MM.1S (cell line): ENCODE data around the gene KLHL5.

Source experiments
- DNase-seq: peaks from one replicate; pipeline ENCODE4 v3.0.0-alpha.2; 2015
- H2AFZ ChIP-seq: fragments of 300-600 bp; sonication (generic); 2 replicates; pipeline ENCODE4 v1.6.0; 2016; ENCODE audit warnings: antibody characterized with exemption, low read length
- H3F3A ChIP-seq: fragments of 300-600 bp; sonication (generic); 2 replicates; pipeline ENCODE4 v1.6.1; 2016; ENCODE audit warnings: mild to moderate bottlenecking, antibody characterized with exemption, low read length, moderate library complexity, mixed read lengths; ENCODE audit not compliant: insufficient read depth
- H3K27ac ChIP-seq: fragments of 300-600 bp; sonication (generic); 2 replicates; pipeline ENCODE4 v1.5.1; 2016; ENCODE audit warnings: mild to moderate bottlenecking, low read length
- H3K27me3 ChIP-seq: fragments of 300-600 bp; sonication (generic); replicated peaks from 2 replicates; pipeline ENCODE4 v1.6.0; 2016; ENCODE audit warnings: low read length; ENCODE audit not compliant: insufficient read depth
- H3K36me3 ChIP-seq: fragments of 300-600 bp; sonication (generic); replicated peaks from 2 replicates; pipeline ENCODE4 v1.6.1; 2016; ENCODE audit warnings: mild to moderate bottlenecking, low read length, mixed read lengths; ENCODE audit not compliant: insufficient read depth
- H3K4me1 ChIP-seq: fragments of 300-600 bp; sonication (generic); 2 replicates; pipeline ENCODE4 v1.6.1; 2016; ENCODE audit warnings: low read length, mixed read lengths
- H3K4me2 ChIP-seq: fragments of 300-600 bp; sonication (generic); 2 replicates; pipeline ENCODE4 v1.6.0; 2016; ENCODE audit warnings: low read depth, low read length
- H3K4me3 ChIP-seq: fragments of 300-600 bp; sonication (generic); 2 replicates; pipeline ENCODE4 v1.5.1; 2016; ENCODE audit warnings: low read length, mixed read lengths
- H3K79me2 ChIP-seq: fragments of 300-600 bp; sonication (generic); 2 replicates; pipeline ENCODE4 v1.6.1; 2016; ENCODE audit warnings: mixed run types, low read length, mixed read lengths
- H3K9ac ChIP-seq: fragments of 300-600 bp; sonication (generic); 2 replicates; pipeline ENCODE4 v1.6.1; 2016; ENCODE audit warnings: low read length, mixed read lengths
- H3K9me2 ChIP-seq: fragments of 300-600 bp; sonication (generic); replicated peaks from 2 replicates; pipeline ENCODE4 v1.6.1; 2016; ENCODE audit warnings: mild to moderate bottlenecking, low read length, mixed read lengths; ENCODE audit not compliant: insufficient read depth
- H3K9me3 ChIP-seq: fragments of 300-600 bp; sonication (generic); replicated peaks from 2 replicates; pipeline ENCODE4 v1.6.1; 2016; ENCODE audit warnings: mild to moderate bottlenecking, low read length, mixed read lengths; ENCODE audit not compliant: insufficient read depth
- H4K20me1 ChIP-seq: fragments of 300-600 bp; sonication (generic); 2 replicates; pipeline ENCODE4 v1.6.1; 2016; ENCODE audit warnings: mild to moderate bottlenecking, low read length, moderate library complexity, mixed read lengths; ENCODE audit not compliant: insufficient read depth
- EZH2 ChIP-seq: fragments of 300-600 bp; sonication (generic); optimal IDR thresholded peaks from 2 replicates; pipeline ENCODE3; 2017; ENCODE audit warnings: low read depth, mild to moderate bottlenecking, antibody characterized with exemption, low read length, mixed read lengths
- EZH2phosphoT487 ChIP-seq: fragments of 300-600 bp; sonication (generic); IDR thresholded peaks from 2 replicates; pipeline ENCODE4 v1.6.1; 2018; ENCODE audit warnings: antibody characterized with exemption, low read length
- TF ChIP-seq, protein P1 (sequence below): fragments of 300-600 bp; sonication (generic); IDR thresholded peaks from 2 replicates; pipeline ENCODE4 v1.5.1; 2016; ENCODE audit warnings: antibody characterized with exemption, low read length, mixed read lengths

Gene KLHL5

DNA sequence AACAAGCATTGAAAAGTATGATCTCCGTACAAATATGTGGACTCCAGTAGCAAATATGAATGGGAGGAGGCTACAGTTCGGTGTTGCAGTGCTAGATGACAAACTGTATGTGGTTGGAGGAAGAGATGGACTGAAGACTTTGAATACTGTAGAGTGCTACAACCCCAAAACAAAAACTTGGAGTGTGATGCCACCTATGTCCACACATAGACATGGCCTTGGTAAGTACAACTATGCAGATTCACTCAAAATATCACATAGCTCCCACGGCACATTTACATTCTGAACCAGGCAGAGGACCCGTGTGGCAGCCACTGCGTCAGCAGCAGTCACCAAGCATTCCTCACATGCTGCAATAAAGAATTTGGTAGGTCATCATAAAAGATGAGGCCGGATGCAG, 41.3 kb downstream of the KLHL5 start:
- no peaks in the 10 kb centered on the region for H3K9me2 ChIP-seq

DNA sequence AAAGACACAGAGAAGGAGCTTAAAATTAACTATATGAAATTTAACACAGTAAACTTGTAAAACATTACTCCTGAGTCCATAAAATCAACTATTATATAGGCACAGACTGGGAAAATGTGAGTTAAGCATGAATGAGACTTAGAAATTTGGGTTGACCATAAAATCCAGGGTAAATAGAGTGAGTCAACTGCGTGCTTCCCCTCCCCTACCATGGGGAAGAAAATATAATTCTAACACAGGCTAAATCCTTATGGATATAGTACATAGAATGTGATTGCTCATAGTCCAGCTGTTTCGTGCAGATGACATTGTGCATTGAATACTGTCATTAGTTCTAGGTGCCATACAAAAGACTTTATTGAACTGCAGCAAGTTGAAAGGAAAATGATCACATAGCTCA, 42.2 kb downstream of the KLHL5 start:
- Histone ChIP-seq H3K27me3 (no peaks in the 10 kb centered on the region), H3K4me1 (no peaks in the 10 kb centered on the region), H3K27ac (no peak overlapping the region), H3K4me2 (no peak overlapping the region), H4K20me1 (no peaks in the 10 kb centered on the region), H3K9ac (no peak overlapping the region), H3K79me2 (no peaks in the 10 kb centered on the region), H3F3A (no peaks in the 10 kb centered on the region), H2AFZ (no peak overlapping the region), H3K9me3 (no peaks in the 10 kb centered on the region), H3K36me3 (no peaks in the 10 kb centered on the region), H3K9me2 (no peaks in the 10 kb centered on the region), H3K4me3 (no peak overlapping the region)
- DNase-seq: no peak
- TF ChIP-seq EZH2phosphoT487 (no peak), EZH2 (no peak)
- TF ChIP-seq, protein P1, sequence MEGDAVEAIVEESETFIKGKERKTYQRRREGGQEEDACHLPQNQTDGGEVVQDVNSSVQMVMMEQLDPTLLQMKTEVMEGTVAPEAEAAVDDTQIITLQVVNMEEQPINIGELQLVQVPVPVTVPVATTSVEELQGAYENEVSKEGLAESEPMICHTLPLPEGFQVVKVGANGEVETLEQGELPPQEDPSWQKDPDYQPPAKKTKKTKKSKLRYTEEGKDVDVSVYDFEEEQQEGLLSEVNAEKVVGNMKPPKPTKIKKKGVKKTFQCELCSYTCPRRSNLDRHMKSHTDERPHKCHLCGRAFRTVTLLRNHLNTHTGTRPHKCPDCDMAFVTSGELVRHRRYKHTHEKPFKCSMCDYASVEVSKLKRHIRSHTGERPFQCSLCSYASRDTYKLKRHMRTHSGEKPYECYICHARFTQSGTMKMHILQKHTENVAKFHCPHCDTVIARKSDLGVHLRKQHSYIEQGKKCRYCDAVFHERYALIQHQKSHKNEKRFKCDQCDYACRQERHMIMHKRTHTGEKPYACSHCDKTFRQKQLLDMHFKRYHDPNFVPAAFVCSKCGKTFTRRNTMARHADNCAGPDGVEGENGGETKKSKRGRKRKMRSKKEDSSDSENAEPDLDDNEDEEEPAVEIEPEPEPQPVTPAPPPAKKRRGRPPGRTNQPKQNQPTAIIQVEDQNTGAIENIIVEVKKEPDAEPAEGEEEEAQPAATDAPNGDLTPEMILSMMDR: no peak

More for the DNA sequence above, 41.3 kb downstream of the KLHL5 start:
- no peaks in the 10 kb centered on the region for H3K36me3 ChIP-seq
- H3K27ac ChIP-seq: no peak overlapping the region
- H3K4me1 ChIP-seq: no peaks in the 10 kb centered on the region
- no peak overlapping the region for H3K4me2 ChIP-seq
- no peaks in the 10 kb centered on the region for H3K27me3 ChIP-seq
- no peaks in the 10 kb centered on the region for H3K79me2 ChIP-seq
- H3F3A ChIP-seq: no peaks in the 10 kb centered on the region
- H3K9ac ChIP-seq: no peak overlapping the region
- no peaks in the 10 kb centered on the region for H3K9me3 ChIP-seq
- no peaks in the 10 kb centered on the region for H4K20me1 ChIP-seq
- DNase-seq: no peak
- H3K4me3 ChIP-seq: no peak overlapping the region
- TF ChIP-seq, protein P1: no peak
- TF ChIP-seq EZH2phosphoT487 (no peak), EZH2 (no peak)
- H2AFZ ChIP-seq: no peak overlapping the region

DNA sequence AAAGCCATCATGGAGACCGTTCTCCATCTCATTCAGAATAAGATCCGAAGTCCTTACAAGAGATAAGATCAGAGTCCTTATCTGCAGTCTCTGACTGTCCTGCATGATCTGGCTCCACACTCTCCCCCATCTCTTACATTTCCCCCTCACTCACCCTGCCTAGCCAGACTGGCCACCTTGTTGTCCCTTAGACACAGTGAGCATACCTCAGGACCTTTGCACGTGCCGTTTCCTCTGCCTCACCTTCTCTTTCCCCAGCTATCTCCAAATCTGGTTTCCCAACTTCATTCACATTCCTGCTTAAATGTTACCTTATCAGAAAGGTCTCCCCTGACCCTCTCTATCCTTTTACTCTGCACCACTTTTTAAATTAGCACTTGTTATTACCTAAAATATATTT, 44.0 kb downstream of the KLHL5 start:
- H3K27me3 ChIP-seq: no peaks in the 10 kb centered on the region
- H3K4me3 ChIP-seq: no peak overlapping the region
- DNase-seq: no peak
- H4K20me1 ChIP-seq: no peaks in the 10 kb centered on the region
- no peak overlapping the region for H3K4me2 ChIP-seq
- no peaks in the 10 kb centered on the region for H3K79me2 ChIP-seq
- H3K9ac ChIP-seq: no peak overlapping the region
- no peaks in the 10 kb centered on the region for H3K4me1 ChIP-seq
- TF ChIP-seq EZH2 (no peak), EZH2phosphoT487 (no peak)
- TF ChIP-seq, protein P1: no peak
- no peaks in the 10 kb centered on the region for H3K36me3 ChIP-seq
- no peaks in the 10 kb centered on the region for H3F3A ChIP-seq
- H2AFZ ChIP-seq: no peak overlapping the region
- H3K9me2 ChIP-seq: no peaks in the 10 kb centered on the region
- H3K27ac ChIP-seq: no peak overlapping the region
- no peaks in the 10 kb centered on the region for H3K9me3 ChIP-seq
